ENCODE data around the gene EMC10. TPM values are rescaled to one million over a fixed set of nuclear protein-coding genes. Genes with fewer than 3 reads are reported as not detected.

EMC10 gene
- total and polyA plus RNA-seq, 2 donors (not counting 3 experiments of a cell fraction or from before 2014, with no cell fraction given), result 106 to 111 TPM

DNA sequence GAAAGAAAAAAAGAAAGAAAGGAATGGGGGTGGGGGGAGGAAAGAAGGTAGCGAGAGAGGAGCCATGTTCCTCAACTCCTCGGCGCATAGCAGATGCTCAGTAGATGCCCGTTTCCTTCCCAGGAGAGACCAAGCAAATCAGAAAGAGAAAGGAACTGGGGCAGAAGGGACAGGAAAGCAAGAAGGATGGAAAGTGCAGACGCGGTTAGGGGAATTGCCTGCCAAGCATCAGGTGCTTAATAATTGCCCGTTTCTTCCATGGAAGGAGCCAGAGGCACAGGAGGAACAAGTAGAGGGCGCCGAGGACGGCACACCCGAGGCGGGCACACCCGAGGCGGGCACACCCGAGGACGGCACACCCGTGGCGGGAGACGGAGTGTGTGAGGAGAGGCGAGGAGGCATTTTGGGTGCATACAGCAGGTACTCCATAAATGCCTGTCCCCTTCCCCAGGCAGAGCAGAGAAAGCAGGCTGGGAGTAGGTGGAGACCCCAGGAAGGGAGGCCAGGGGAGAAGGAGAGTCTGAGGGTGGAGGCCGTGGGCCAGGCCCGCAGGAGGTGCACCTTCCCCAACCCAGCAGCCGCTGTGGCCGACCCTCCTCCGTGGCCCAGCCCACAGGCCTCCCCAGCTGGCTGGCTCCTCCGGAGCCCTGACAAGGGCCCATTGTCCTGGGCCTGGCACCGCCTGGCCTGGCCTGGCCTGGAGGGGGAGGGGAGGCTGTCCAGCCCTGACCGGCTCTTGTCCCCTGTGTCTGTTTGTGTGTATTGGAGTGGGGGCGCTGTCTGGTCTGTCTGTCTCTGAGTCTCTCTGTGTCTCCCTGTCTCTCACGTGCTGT, 20.1 kb downstream of the EMC10 start:
- no peaks in the 10 kb centered on the region for H3K79me2 ChIP-seq (ENCODE audit: control insufficient read depth, insufficient read depth, low read length)
- H3K4me1 ChIP-seq (ENCODE audit: control insufficient read depth, extremely low read depth, insufficient read depth, low read length), result no peaks in the 10 kb centered on the region
- no peak overlapping the region for H3K9ac ChIP-seq (replicated peaks; ENCODE audit: extremely low read depth, insufficient read depth, low read length)
- ChIA-PET CTCF (interaction anchor here (1.2 kb wide), 1 partner anchor 10 kb away, joined by 3 read pairs; no protein-coding TSS in a partner anchor), POLR2A (no interaction called here)
- no peaks in the 10 kb centered on the region for H3K9me1 ChIP-seq (replicated peaks; ENCODE audit: control insufficient read depth, extremely low read depth, insufficient read depth, low read length)
- dilution Hi-C loops (cut with MboI; ENCODE audit: extremely low pct_ligation_motif_present, low sequenced_read_pairs), result no loop called here
- no peaks in the 10 kb centered on the region for H4K20me1 ChIP-seq (replicated peaks; ENCODE audit: control insufficient read depth, extremely low read depth, insufficient read depth, low read length)
- H2AFZ ChIP-seq (ENCODE audit: low read depth, low read length), result no peak overlapping the region
- no peak for FAIRE-seq
- TF ChIP-seq POLR2A (IDR thresholded peaks at IDR 0.05; ENCODE audit: low read depth, low read length), result no peak
- no peak for TF ChIP-seq GATA2 (IDR thresholded peaks at IDR 0.05; ENCODE audit: insufficient read depth, insufficient read length, low read depth, low read length)
- TF ChIP-seq EZH2 (IDR thresholded peaks at IDR 0.05; ENCODE audit: borderline replicate concordance, low read depth, low read length, severe bottlenecking), result no peak
- no peak for TF ChIP-seq JUN (IDR thresholded peaks at IDR 0.05; ENCODE audit: borderline replicate concordance, insufficient read depth, insufficient read length, low read depth)
- TF ChIP-seq MYC (IDR thresholded peaks at IDR 0.05; ENCODE audit: low read depth, low read length), result no peak
- TF ChIP-seq CTCF (IDR thresholded peaks at IDR 0.05; ENCODE audit: extremely low read depth in 1 of 2, insufficient read depth in 1 of 2, low read depth in 1 of 2, low read length in 2 of 2), result no peak
- TF ChIP-seq FOS (IDR thresholded peaks at IDR 0.05; ENCODE audit: borderline replicate concordance, insufficient read depth, low read length), result no peak
- TF ChIP-seq MAX (IDR thresholded peaks at IDR 0.05; ENCODE audit: insufficient read depth, insufficient read length), result no peak
- no peak for TF ChIP-seq POLR2AphosphoS5 (IDR thresholded peaks at IDR 0.05; ENCODE audit: insufficient read depth, low read depth, low read length)
- intact Hi-C loops (cut with micrococcal nuclease), result no loop called here
- no peaks in the 10 kb centered on the region for H3K36me3 ChIP-seq (ENCODE audit: control insufficient read depth in 2 of 2, extremely low read depth in 1 of 2, insufficient read depth in 2 of 2, low read length in 2 of 2)
- no peak overlapping the region for H3K27ac ChIP-seq (ENCODE audit: insufficient read depth, low read depth, low read length)
- DNase-seq (ENCODE audit: low read depth, low spot score), result no peak
- no peak overlapping the region for H3K4me3 ChIP-seq (replicated peaks in 1 of 3; ENCODE audit: insufficient read depth in 1 of 3, low read depth in 1 of 3, low read length in 3 of 3)
- peaks cover 5 to 7% of the 10 kb centered on the region in 2 experiments for H3K27me3 ChIP-seq (ENCODE audit: control insufficient read depth in 2 of 2, insufficient read depth in 2 of 2, low read length in 2 of 2)
- H3K4me2 ChIP-seq (ENCODE audit: insufficient read depth, low read length), result no peak overlapping the region
- BruUV-seq (replicated peaks), result no TSS peak
- H3K9me3 ChIP-seq (replicated peaks; ENCODE audit: control insufficient read depth, insufficient read depth, low read length), result no peaks in the 10 kb centered on the region
